Measurements from ENCODE around the gene TUBB2A.
"Not testable (repeated sequence)": the region's sequence is repeated elsewhere in the genome, so short reads cannot be mapped to it uniquely, and the experiment has no call there.

Gene TUBB2A

DNA sequence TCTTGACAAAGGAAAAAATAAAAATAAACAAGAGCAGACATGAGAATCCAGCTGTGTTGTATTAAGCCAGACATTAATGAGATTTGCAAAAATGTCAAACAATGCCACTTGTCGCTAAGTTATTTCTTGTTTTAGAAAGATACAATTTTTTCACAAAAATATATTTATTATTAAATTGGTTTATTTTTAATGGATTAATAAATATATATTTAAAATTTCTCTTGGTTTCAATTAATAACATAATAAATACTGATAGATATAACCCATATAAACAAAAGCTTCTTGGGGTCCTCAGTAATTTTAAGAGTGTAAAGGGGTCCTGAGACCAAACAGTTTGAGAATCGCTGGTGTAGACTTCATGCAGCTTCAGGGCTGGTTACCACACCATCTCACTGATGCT is 44.0 kb upstream of the TUBB2A start:
- CTCF ChIA-PET, result interaction anchor here (1.3 to 1.5 kb wide), 2 partner anchors 8 to 44 kb away, joined by 3 read pairs; partner anchors contain the start of gene TUBB2A

DNA sequence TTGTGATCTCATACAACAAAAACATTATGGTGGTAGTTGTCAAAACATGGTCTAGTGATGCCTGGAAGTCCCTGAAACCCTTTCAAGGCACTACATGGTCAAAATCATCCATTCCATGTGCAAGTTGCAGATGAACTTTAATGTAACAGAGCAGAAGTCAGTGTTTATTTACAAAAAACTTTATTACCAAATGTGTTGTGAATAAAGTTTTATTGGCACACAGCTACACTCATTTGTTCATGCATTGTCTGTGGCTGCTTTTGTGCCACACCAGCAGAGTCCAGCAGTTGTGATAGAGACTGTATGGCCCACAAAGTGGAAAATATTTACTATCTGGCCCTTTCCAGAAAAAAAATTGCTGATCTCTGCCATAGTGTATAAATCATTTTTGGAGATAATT is 43.3 kb upstream of the TUBB2A start:
- TF ChIP-seq, protein P1, sequence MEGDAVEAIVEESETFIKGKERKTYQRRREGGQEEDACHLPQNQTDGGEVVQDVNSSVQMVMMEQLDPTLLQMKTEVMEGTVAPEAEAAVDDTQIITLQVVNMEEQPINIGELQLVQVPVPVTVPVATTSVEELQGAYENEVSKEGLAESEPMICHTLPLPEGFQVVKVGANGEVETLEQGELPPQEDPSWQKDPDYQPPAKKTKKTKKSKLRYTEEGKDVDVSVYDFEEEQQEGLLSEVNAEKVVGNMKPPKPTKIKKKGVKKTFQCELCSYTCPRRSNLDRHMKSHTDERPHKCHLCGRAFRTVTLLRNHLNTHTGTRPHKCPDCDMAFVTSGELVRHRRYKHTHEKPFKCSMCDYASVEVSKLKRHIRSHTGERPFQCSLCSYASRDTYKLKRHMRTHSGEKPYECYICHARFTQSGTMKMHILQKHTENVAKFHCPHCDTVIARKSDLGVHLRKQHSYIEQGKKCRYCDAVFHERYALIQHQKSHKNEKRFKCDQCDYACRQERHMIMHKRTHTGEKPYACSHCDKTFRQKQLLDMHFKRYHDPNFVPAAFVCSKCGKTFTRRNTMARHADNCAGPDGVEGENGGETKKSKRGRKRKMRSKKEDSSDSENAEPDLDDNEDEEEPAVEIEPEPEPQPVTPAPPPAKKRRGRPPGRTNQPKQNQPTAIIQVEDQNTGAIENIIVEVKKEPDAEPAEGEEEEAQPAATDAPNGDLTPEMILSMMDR (IDR thresholded peaks at IDR 0.05; ENCODE audit: control extremely low read depth, extremely low read depth, low read depth, missing control alignments), result no peak
- DNase-seq (ENCODE audit: extremely low spot score), result no peak
- POLR2A ChIA-PET, result interaction anchor here (0.5 kb wide), 1 partner anchor 76 kb away, joined by 5 read pairs; no protein-coding TSS in a partner anchor
- CTCF ChIA-PET, result interaction anchor here (1.3 to 1.7 kb wide), 3 partner anchors 9 to 44 kb away, joined by 3 to 4 read pairs (median 3); partner anchors contain the start of gene TUBB2A

More for the DNA sequence above, 44.0 kb upstream of the TUBB2A start:
- POLR2A ChIA-PET, result no interaction called here
- DNase-seq (ENCODE audit: extremely low spot score), result no peak
- TF ChIP-seq, protein P1 (IDR thresholded peaks at IDR 0.05; ENCODE audit: control extremely low read depth, extremely low read depth, low read depth, missing control alignments), result no peak

DNA sequence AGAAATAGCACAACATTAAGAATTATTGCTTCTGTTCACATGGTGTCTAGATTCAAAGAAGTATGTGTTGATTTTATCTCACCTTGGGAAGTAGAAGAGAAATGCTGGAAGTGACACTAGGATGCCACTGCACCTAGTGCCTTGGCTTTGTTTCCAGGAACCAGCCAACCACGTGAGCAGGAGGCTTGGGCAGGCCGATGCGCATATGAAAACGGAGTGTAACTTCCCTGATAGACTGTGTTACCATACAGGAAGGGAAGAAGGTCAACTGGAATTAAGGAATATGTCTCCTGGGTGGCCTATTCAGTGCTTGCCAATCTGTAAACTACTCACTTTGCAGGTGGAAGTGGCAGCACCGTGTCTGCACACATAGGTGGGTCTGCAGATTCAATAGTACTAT is 42.0 kb upstream of the TUBB2A start:
- ChIA-PET POLR2A (no interaction called here), CTCF (interaction anchor here (1.7 kb wide), 1 partner anchor 11 kb away, joined by 4 read pairs; no protein-coding TSS in a partner anchor)
- TF ChIP-seq, protein P1 (IDR thresholded peaks at IDR 0.05; ENCODE audit: control extremely low read depth, extremely low read depth, low read depth, missing control alignments), result no peak
- DNase-seq (ENCODE audit: extremely low spot score), result no peak

DNA sequence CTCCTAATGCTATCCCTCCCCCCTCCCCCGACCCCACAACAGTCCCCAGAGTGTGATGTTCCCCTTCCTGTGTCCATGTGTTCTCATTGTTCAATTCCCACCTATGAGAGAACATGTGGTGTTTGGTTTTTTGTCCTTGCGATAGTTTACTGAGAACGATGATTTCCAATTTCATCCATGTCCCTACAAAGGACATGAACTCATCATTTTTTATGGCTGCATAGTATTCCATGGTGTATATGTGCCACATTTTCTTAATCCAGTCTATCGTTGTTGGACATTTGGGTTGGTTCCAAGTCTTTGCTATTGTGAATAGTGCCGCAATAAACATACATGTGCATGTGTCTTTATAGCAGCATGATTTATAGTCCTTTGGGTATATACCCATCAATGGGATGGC is 40.4 kb upstream of the TUBB2A start:
- DNase-seq (ENCODE audit: extremely low spot score); POLR2A ChIA-PET; CTCF ChIA-PET: not testable (repeated sequence)

DNA sequence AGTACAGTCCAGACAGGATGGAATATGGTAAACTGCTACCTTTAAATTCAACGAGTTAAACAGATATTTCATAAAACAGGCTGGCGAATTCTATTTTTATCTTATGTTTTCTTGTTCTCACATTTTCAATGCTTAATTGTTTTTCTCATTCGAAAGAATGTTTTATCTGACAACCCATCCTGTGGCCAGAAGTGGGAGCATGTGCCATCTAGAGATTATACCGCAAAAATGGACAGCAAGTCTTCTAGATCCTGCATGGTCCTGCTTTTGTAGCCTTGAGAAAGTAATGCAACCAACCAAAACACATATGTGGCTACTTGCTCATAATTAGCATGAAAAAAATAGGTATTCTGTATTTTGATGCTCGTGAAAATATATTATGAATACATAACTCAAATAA is 39.4 kb upstream of the TUBB2A start:
- ChIA-PET CTCF (interaction anchor here (1.8 to 4.1 kb wide), 2 partner anchors 10 to 12 kb away, joined by 5 to 16 read pairs; no protein-coding TSS in a partner anchor), POLR2A (no interaction called here)
- TF ChIP-seq, protein P1 (IDR thresholded peaks at IDR 0.05; ENCODE audit: control extremely low read depth, extremely low read depth, low read depth, missing control alignments), result no peak
- DNase-seq (ENCODE audit: extremely low spot score), result no peak

DNA sequence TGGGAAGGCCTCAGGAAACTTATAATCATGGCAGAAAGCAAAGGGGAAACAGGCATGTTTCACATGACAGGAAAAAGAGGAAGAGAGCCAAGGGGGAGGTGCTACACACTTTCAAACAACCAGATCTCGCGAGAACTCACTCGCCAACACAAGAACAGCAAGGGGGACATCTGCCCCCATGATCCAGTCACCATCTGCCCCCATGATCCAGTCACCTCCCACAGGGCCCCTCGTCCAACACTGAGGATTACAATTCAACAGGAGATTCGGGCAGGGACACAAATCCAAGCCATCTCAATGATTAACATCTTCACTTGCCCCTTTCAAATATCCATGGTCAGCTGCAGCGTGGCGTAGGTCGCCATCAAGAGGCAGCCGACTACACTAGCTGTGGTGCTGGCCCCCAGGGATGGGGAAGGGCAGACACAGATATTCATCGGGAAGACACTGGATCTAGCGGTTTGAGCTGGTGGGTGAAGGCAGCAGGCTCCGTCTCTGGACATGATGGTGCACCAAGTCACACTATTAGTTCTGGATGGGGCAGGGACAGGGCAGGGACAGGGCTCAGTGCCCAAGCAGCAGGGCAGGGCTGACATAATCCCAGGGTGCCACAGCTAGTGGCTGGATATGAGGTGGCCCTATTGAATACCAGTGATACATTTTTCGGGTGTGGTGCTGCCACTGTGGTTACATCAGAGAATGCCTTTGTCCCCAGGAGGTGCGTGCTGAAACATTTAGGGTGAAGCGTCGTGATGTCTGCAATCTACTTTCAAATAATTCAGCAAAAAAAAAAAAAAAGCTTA is 38.6 kb upstream of the TUBB2A start:
- TF ChIP-seq, protein P1 (IDR thresholded peaks at IDR 0.05; ENCODE audit: control extremely low read depth, extremely low read depth, low read depth, missing control alignments), result no peak
- POLR2A ChIA-PET, result no interaction called here
- DNase-seq (ENCODE audit: extremely low spot score), result no peak
- CTCF ChIA-PET, result interaction anchor here (1.8 to 4.1 kb wide), 2 partner anchors 10 to 13 kb away, joined by 5 to 16 read pairs; no protein-coding TSS in a partner anchor

DNA sequence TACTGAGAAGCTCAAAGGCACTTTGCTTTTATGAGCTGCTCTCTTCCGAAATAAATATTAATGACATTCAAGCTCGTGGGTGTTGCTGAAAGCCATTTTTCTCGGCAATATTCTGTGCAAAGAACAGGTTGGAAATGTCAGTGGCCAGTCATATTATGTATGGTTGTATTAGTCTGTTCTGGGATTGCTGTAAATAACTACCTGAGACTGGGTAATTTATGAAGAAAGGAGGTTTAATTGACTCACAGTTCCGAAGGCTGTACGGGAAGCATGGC is 38.0 kb upstream of the TUBB2A start:
- TF ChIP-seq, protein P1 (IDR thresholded peaks at IDR 0.05; ENCODE audit: control extremely low read depth, extremely low read depth, low read depth, missing control alignments), result no peak
- CTCF ChIA-PET, result interaction anchor here (1.8 to 4.1 kb wide), 2 partner anchors 11 to 13 kb away, joined by 5 to 16 read pairs; no protein-coding TSS in a partner anchor
- POLR2A ChIA-PET, result no interaction called here

More for the DNA sequence above, 38.0 kb upstream of the TUBB2A start:
- no peak for DNase-seq (ENCODE audit: extremely low spot score)
